OCI-LY7 (cell line): ENCODE data around the gene PARD3B. TPM values are rescaled to one million over a fixed set of nuclear protein-coding genes. Genes with fewer than 3 reads are reported as not detected.

Experiments
- BruUV-seq: library from RNA; stranded (reverse); fragments of 400-500 nt; replicated peaks from 2 replicates; lab custom pipeline; 2021; lab: Mats Ljungman, UMichigan
- CTCF ChIA-PET: fragments of 300-600 bp; sonication (Branson Sonifier 250); formaldehyde crosslinking; loops from one replicate; lab custom pipeline; 2022; ENCODE audit warnings: antibody characterized with exemption; ENCODE audit not compliant: unreplicated experiment; lab: Charles Lee
- POLR2A ChIA-PET: fragments of 300-600 bp; sonication (Branson Sonifier 250); formaldehyde crosslinking; loops from one replicate; lab custom pipeline; 2022; ENCODE audit warnings: antibody characterized with exemption; lab: Charles Lee
- DNase-seq: peaks from one replicate; pipeline ENCODE4 v3.0.0-alpha.2; 2015; ENCODE audit warnings: low spot score
- H2AFZ ChIP-seq: fragments of 200-600 bp; sonication (generic), shearing (Covaris generic); 2 replicates; pipeline ENCODE4 v1.6.1; 2014; ENCODE audit warnings: mild to moderate bottlenecking, antibody characterized with exemption, low read length, moderate library complexity
- H3K27ac ChIP-seq: fragments of 200-600 bp; sonication (generic); 2 replicates; pipeline ENCODE4 v1.5.1; 2014; ENCODE audit warnings: mixed run types, low read depth, mild to moderate bottlenecking, moderate library complexity, low read length, inconsistent platforms; ENCODE audit not compliant: poor library complexity, severe bottlenecking
- H3K36me3 ChIP-seq: fragments of 200-600 bp; sonication (generic); 2 replicates; pipeline ENCODE4 v1.6.1; 2014; ENCODE audit warnings: mild to moderate bottlenecking, antibody characterized with exemption, low read length, moderate library complexity, mixed read lengths; ENCODE audit not compliant: insufficient read depth
- H3K4me1 ChIP-seq: fragments of 200-600 bp; sonication (generic); 2 replicates; pipeline ENCODE4 v1.5.1; 2014; ENCODE audit warnings: mild to moderate bottlenecking, low read length; ENCODE audit not compliant: insufficient read depth, poor library complexity, severe bottlenecking
- H3K4me2 ChIP-seq: fragments of 200-600 bp; sonication (generic); 2 replicates; pipeline ENCODE4 v1.6.1; 2014; ENCODE audit warnings: mild to moderate bottlenecking, low read length
- H3K4me3 ChIP-seq: fragments of 200-600 bp; sonication (generic); 2 replicates; pipeline ENCODE4 v1.5.1; 2014; ENCODE audit warnings: mild to moderate bottlenecking, low read depth, low read length; ENCODE audit not compliant: poor library complexity, severe bottlenecking
- H3K79me2 ChIP-seq: fragments of 200-600 bp; sonication (generic); 2 replicates; pipeline ENCODE4 v1.6.1; 2016; ENCODE audit warnings: low read depth, mild to moderate bottlenecking, low read length, moderate library complexity, mixed read lengths; ENCODE audit not compliant: insufficient read depth
- H3K9me2 ChIP-seq: fragments of 200-600 bp; sonication (generic); 2 replicates; pipeline ENCODE4 v1.6.1; 2016; ENCODE audit warnings: mild to moderate bottlenecking, low read length, mixed read lengths; ENCODE audit not compliant: insufficient read depth
- H3K9me3 ChIP-seq: fragments of 200-600 bp; sonication (generic); 2 replicates; pipeline ENCODE4 v1.6.1; 2014; ENCODE audit warnings: mild to moderate bottlenecking, mixed run types, low read length, mixed read lengths
- H4K20me1 ChIP-seq: fragments of 200-600 bp; sonication (generic); 2 replicates; pipeline ENCODE4 v1.6.1; 2014; ENCODE audit warnings: mild to moderate bottlenecking, antibody characterized with exemption, low read length, moderate library complexity, mixed read lengths; ENCODE audit not compliant: insufficient read depth
- EZH2phosphoT487 ChIP-seq: fragments of 200-600 bp; sonication (generic); IDR thresholded peaks from 2 replicates; pipeline ENCODE4 v1.6.1; 2018; ENCODE audit warnings: low read depth, borderline replicate concordance, mild to moderate bottlenecking, mixed run types, antibody characterized with exemption, low read length, moderate library complexity, mixed read lengths
- intact Hi-C: fragments of 100-400 bp; cut with micrococcal nuclease; formaldehyde crosslinking; loops from one replicate; pipeline ENCODE4 v1.10.0; 2022; ENCODE audit not compliant: unreplicated experiment
- total RNA-seq, 2 experiments: library from RNA; depleted of rRNA in 1 of 2; stranded (reverse); fragments of >200 nt in 1 of 2; shearing (Covaris generic) in 1 of 2; gene quantifications; 2 replicates each; pipeline ENCODE4 v1.2.3, GENCODE V29; 2014 to 2022
- TF ChIP-seq, protein P1 (sequence below): fragments of 200-600 bp; sonication (generic); conservative IDR thresholded peaks from 2 replicates; pipeline ENCODE4 v1.5.1; 2014; ENCODE audit warnings: mild to moderate bottlenecking, antibody characterized with exemption, low read length, moderate library complexity, mixed read lengths

Gene PARD3B
- total RNA-seq, 2 experiments from 2014 or later, result not detected

DNA sequence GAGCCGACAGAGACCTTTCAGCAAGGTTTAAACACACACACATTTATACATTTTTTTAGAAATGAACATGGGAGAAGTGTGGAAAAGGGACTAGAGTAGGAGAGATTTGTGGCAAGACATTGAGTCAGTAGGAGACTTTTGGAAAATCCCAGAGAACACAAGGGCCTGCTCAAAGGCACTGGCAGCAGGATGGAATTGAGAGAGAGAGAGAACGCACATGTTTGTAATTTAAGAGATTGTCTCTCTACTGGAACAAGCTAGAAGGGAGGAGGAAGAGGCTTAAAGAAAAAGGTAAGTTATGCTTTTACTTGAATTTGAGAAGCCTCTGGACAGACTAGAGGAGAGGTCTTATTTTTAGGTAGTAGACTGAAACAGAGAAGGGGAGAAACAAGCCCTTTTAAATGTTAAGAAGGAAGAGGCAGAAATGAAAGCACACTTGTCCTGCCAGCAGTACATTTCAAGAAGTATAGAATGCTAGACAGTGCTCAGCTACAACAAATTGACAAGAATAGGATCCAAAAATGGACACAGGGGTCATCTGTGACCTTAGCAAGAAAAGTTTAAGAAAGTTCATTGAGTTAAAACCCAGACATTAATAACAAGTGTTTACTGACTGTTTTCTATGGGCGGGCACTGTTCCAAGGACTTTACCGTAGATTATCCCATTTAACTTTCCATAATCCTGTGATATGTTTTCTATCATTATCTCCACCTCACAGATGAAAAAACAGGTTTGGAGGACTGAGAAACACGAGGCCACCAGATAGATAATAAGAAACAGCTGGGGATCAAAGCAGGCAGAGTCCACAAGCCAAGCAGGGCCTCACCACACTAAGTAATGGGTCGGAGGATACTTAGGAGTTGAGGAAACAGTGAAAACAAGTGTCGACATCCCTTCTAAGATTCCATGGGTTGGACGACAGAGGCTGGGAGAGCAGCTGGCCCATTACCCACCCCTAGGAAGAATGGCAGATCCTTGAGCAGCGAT lies 830.5 kb downstream of the PARD3B start:
- H3K9me3 ChIP-seq, result no peaks in the 10 kb centered on the region
- H3K36me3 ChIP-seq, result no peaks in the 10 kb centered on the region
- H2AFZ ChIP-seq, result no peak overlapping the region
- no peaks in the 10 kb centered on the region for H4K20me1 ChIP-seq
- CTCF ChIA-PET, result no interaction called here
- H3K4me1 ChIP-seq, result no peaks in the 10 kb centered on the region
- BruUV-seq, result no TSS peak
- no peak for DNase-seq
- no peak overlapping the region for H3K4me3 ChIP-seq
- H3K9me2 ChIP-seq, result no peaks in the 10 kb centered on the region
- TF ChIP-seq, protein P1, sequence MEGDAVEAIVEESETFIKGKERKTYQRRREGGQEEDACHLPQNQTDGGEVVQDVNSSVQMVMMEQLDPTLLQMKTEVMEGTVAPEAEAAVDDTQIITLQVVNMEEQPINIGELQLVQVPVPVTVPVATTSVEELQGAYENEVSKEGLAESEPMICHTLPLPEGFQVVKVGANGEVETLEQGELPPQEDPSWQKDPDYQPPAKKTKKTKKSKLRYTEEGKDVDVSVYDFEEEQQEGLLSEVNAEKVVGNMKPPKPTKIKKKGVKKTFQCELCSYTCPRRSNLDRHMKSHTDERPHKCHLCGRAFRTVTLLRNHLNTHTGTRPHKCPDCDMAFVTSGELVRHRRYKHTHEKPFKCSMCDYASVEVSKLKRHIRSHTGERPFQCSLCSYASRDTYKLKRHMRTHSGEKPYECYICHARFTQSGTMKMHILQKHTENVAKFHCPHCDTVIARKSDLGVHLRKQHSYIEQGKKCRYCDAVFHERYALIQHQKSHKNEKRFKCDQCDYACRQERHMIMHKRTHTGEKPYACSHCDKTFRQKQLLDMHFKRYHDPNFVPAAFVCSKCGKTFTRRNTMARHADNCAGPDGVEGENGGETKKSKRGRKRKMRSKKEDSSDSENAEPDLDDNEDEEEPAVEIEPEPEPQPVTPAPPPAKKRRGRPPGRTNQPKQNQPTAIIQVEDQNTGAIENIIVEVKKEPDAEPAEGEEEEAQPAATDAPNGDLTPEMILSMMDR, result no peak
- no peak for TF ChIP-seq EZH2phosphoT487
- no peak overlapping the region for H3K4me2 ChIP-seq
- no peak overlapping the region for H3K27ac ChIP-seq
- H3K79me2 ChIP-seq, result no peaks in the 10 kb centered on the region
- POLR2A ChIA-PET, result no interaction called here
- intact Hi-C loops, result no loop called here

DNA sequence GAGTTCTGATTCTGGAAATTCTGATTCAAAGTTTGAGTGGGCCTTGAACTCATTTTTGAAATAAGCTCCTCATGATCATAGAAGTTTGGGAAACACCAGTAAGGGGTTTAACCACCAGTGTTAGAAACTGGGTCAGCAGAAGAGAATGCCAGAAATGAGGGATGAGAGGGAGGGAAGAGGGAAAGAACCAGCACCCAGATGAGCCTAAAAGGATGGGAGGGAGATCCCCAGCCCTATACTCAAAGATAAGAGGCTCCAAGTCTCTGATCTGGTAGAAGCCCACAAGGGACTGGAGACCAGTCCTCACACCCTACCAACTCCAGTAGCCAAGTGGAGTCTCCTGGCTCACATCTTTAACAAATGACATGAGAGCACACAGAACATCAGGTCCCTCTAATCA lies 832.0 kb downstream of the PARD3B start:
- Histone ChIP-seq H3K4me3 (no peak overlapping the region), H3K79me2 (no peaks in the 10 kb centered on the region), H2AFZ (no peak overlapping the region), H3K4me2 (no peak overlapping the region), H3K27ac (no peak overlapping the region), H3K9me2 (no peaks in the 10 kb centered on the region), H3K9me3 (no peaks in the 10 kb centered on the region), H3K36me3 (no peaks in the 10 kb centered on the region), H4K20me1 (no peaks in the 10 kb centered on the region), H3K4me1 (no peaks in the 10 kb centered on the region)
- intact Hi-C loops, result no loop called here
- POLR2A ChIA-PET, result no interaction called here
- CTCF ChIA-PET, result no interaction called here
- BruUV-seq, result no TSS peak
- no peak for DNase-seq
- no peak for TF ChIP-seq EZH2phosphoT487
- TF ChIP-seq, protein P1, result no peak

DNA sequence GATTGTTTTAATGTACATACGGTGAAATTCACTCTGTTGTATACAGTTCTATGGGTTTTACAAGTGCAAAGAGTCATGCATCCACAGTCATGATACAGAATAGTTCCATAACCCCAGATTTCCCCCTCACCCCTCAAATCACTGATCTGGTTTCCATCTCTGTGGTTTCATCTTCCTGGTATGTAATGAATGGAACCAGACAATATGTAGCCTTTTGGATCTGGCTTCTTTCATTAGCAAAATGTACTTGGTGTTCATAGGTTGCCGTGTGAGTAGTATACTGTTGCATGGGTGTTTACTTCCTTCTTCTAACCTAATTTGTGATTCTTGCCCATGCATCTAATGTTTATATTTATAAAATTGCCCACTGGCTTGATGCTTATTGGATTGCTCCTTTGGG lies 838.3 kb downstream of the PARD3B start:
- Histone ChIP-seq H3K9me2 (no peaks in the 10 kb centered on the region), H3K4me2 (no peak overlapping the region), H3K9me3 (no peaks in the 10 kb centered on the region), H3K27ac (no peak overlapping the region), H3K4me1 (no peaks in the 10 kb centered on the region), H4K20me1 (no peaks in the 10 kb centered on the region), H3K4me3 (no peak overlapping the region), H3K79me2 (no peaks in the 10 kb centered on the region), H2AFZ (no peak overlapping the region), H3K36me3 (no peaks in the 10 kb centered on the region)
- ChIA-PET CTCF (no interaction called here), POLR2A (interaction anchor here (0.7 kb wide), 1 partner anchor 19 kb away, joined by 3 read pairs; no protein-coding TSS in a partner anchor)
- no peak for DNase-seq
- BruUV-seq, result no TSS peak
- TF ChIP-seq EZH2phosphoT487, result no peak
- TF ChIP-seq, protein P1, result no peak
- intact Hi-C loops, result no loop called here
